Activated effector memory CD4-positive, alpha-beta T cell treated with Interleukin-2 at 50 U/mL for 16 hours (primary cell): ENCODE measurements around the gene NOP16.
A peak's percentile ranks its signal among the peaks of the same experiment; 100 is the strongest.

Source experiments
- DNase-seq: peaks from one replicate; pipeline ENCODE4 v3.0.0-alpha.2; 2020

The NOP16 gene

GRCh38 chr5:176388444-176389134 is at the start of gene NOP16, which contains the start of gene HIGD2A:
Gene NOP16, minus strand, starts transcription at chr5:176388598. Its CDS starts 59 bp downstream, at chr5:176388539.
Gene HIGD2A, plus strand, starts transcription at chr5:176388751. Its CDS starts 69 bp downstream, at chr5:176388820.
- peak; percentile 97 for DNase-seq

GRCh38 chr5:176436656-176437055 is 48.3 kb upstream of the NOP16 start:
- no peak for DNase-seq

GRCh38 chr5:176432707-176433106 is 44.3 kb upstream of the NOP16 start:
- DNase-seq, result no peak

GRCh38 chr5:176429972-176430371 is 41.6 kb upstream of the NOP16 start:
- DNase-seq, result no peak

- DNase-seq, result no peak
These were observed 39.6 kb upstream of the NOP16 start for GRCh38 chr5:176427971-176428370.

GRCh38 chr5:176426876-176427275 is 38.5 kb upstream of the NOP16 start:
- DNase-seq, result no peak

GRCh38 chr5:176425791-176426190 is 37.4 kb upstream of the NOP16 start:
- no peak for DNase-seq

- no peak for DNase-seq
These were observed 36.7 kb upstream of the NOP16 start for GRCh38 chr5:176425138-176425537.

- DNase-seq, result no peak
These were observed 35.8 kb upstream of the NOP16 start for GRCh38 chr5:176424181-176424580.

GRCh38 chr5:176420972-176421544 is 32.7 kb upstream of the NOP16 start:
- no peak for DNase-seq

- no peak for DNase-seq
These were observed 31.7 kb upstream of the NOP16 start for GRCh38 chr5:176420086-176420485.

GRCh38 chr5:176418251-176418650 is 29.9 kb upstream of the NOP16 start:
- no peak for DNase-seq

- DNase-seq, result no peak
These were observed 28.6 kb upstream of the NOP16 start for GRCh38 chr5:176416965-176417364.

GRCh38 chr5:176415952-176416924 is 27.8 kb upstream of the NOP16 start, which contains the start of gene CLTB:
Gene CLTB, minus strand, starts transcription at chr5:176416539. Its CDS starts 176 bp downstream, at chr5:176416363.
- peak; percentile 89 for DNase-seq

GRCh38 chr5:176415240-176415951 is 27.0 kb upstream of the NOP16 start:
- DNase-seq, result no peak

GRCh38 chr5:176414704-176415103 is 26.3 kb upstream of the NOP16 start:
- no peak for DNase-seq

GRCh38 chr5:176413709-176414191 is 25.4 kb upstream of the NOP16 start:
- DNase-seq, result no peak

GRCh38 chr5:176413255-176413565 is 24.8 kb upstream of the NOP16 start:
- DNase-seq, result no peak

- no peak for DNase-seq
These were observed 24.3 kb upstream of the NOP16 start for GRCh38 chr5:176412517-176413254.

- no peak for DNase-seq
These were observed 22.2 kb upstream of the NOP16 start for GRCh38 chr5:176410486-176411180.

GRCh38 chr5:176409765-176410164 is 21.4 kb upstream of the NOP16 start:
- DNase-seq, result no peak
